Endothelial cell (in vitro differentiated cells): ENCODE measurements around the gene RRP1B. TPM values are rescaled to one million over a fixed set of nuclear protein-coding genes. Genes with fewer than 3 reads are reported as not detected.
"Not testable (repeated sequence)": the region's sequence is repeated elsewhere in the genome, so short reads cannot be mapped to it uniquely, and the experiment has no call there.

Experiments
- DNase-seq: peaks from one replicate; pipeline ENCODE4 v3.0.0; 2021; ENCODE audit warnings: low spot score
- H3K27ac Mint-ChIP-seq: one replicate; pipeline ENCODE4 v1.8.0; 2021; ENCODE audit warnings: mixed read lengths, inconsistent platforms; ENCODE audit not compliant: unreplicated experiment
- H3K27me3 Mint-ChIP-seq: one replicate; pipeline ENCODE4 v1.8.0; 2021; ENCODE audit warnings: mild to moderate bottlenecking, moderate library complexity, mixed read lengths, inconsistent platforms; ENCODE audit not compliant: unreplicated experiment
- H3K36me3 Mint-ChIP-seq: one replicate; pipeline ENCODE4 v1.8.0; 2021; ENCODE audit warnings: mild to moderate bottlenecking, low read depth, mixed read lengths, inconsistent platforms; ENCODE audit not compliant: unreplicated experiment
- H3K4me1 Mint-ChIP-seq: one replicate; pipeline ENCODE4 v1.8.0; 2021; ENCODE audit warnings: mild to moderate bottlenecking, mixed read lengths, inconsistent platforms; ENCODE audit not compliant: unreplicated experiment
- H3K4me3 Mint-ChIP-seq: one replicate; pipeline ENCODE4 v1.8.0; 2021; ENCODE audit warnings: mild to moderate bottlenecking, mixed read lengths, inconsistent platforms; ENCODE audit not compliant: unreplicated experiment
- H3K9me3 Mint-ChIP-seq: one replicate; pipeline ENCODE4 v1.8.0; 2021; ENCODE audit warnings: mixed read lengths, inconsistent platforms; ENCODE audit not compliant: unreplicated experiment
- total RNA-seq: library from RNA; stranded (reverse); fragmentation: NEBNext Ultra II Directional; extraction: Animal tissue kit (Norgen Biotek cat#: 25700); gene quantifications from one replicate; pipeline ENCODE4 v1.2.1, GENCODE V29; 2021; ENCODE audit not compliant: unreplicated experiment
- TF ChIP-seq, protein P1 (sequence below): fragments of 200-600 bp; sonication (generic); IDR thresholded peaks from one replicate; pipeline ENCODE4 v1.5.0; 2021; ENCODE audit warnings: antibody characterized with exemption; ENCODE audit not compliant: unreplicated experiment

The RRP1B gene
- total RNA-seq, 1 donor from 2014 or later, result 33.8 TPM

DNA sequence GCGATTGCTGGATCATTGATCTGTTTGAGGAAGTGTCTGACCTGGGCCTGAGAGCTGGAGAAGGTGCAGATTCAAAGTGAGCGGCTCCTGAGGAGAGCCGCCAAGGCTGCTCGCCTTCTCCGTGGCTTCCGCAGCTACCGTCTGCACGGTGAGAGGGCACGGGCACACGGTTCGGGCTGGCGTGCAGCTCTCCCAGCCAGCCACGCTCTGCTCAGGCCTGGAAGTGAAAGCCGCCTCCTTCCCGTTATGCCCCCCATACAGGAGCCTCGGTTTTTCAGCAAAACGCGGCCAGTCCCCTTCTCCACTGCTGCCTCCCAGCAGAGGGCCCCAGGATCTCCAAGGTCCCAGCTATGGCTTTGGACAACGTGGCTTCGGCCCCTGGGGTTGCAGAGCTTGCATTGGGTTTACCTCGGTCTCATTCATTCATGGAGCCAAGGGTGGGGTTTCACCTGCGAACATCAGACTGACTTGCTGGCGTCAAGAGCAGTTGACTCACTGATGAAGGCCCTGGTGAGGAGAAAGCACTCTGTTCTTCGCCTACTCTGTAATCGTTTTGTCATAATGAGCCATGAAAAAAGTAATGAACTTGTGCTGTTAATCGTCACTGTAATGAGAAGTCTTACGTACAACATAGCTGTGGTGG is 35.2 kb downstream of the RRP1B start:
- peak overlapping the region; percentile 21 for H3K27ac Mint-ChIP-seq
- peaks cover 4% of the 10 kb centered on the region for H3K4me1 Mint-ChIP-seq
- TF ChIP-seq, protein P1, sequence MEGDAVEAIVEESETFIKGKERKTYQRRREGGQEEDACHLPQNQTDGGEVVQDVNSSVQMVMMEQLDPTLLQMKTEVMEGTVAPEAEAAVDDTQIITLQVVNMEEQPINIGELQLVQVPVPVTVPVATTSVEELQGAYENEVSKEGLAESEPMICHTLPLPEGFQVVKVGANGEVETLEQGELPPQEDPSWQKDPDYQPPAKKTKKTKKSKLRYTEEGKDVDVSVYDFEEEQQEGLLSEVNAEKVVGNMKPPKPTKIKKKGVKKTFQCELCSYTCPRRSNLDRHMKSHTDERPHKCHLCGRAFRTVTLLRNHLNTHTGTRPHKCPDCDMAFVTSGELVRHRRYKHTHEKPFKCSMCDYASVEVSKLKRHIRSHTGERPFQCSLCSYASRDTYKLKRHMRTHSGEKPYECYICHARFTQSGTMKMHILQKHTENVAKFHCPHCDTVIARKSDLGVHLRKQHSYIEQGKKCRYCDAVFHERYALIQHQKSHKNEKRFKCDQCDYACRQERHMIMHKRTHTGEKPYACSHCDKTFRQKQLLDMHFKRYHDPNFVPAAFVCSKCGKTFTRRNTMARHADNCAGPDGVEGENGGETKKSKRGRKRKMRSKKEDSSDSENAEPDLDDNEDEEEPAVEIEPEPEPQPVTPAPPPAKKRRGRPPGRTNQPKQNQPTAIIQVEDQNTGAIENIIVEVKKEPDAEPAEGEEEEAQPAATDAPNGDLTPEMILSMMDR, result no peak
- H3K4me3 Mint-ChIP-seq, result peak overlapping the region; percentile 9
- no peaks in the 10 kb centered on the region for H3K9me3 Mint-ChIP-seq
- DNase-seq, result no peak
- peaks cover 30% of the 10 kb centered on the region for H3K36me3 Mint-ChIP-seq
- peaks cover 1% of the 10 kb centered on the region for H3K27me3 Mint-ChIP-seq

DNA sequence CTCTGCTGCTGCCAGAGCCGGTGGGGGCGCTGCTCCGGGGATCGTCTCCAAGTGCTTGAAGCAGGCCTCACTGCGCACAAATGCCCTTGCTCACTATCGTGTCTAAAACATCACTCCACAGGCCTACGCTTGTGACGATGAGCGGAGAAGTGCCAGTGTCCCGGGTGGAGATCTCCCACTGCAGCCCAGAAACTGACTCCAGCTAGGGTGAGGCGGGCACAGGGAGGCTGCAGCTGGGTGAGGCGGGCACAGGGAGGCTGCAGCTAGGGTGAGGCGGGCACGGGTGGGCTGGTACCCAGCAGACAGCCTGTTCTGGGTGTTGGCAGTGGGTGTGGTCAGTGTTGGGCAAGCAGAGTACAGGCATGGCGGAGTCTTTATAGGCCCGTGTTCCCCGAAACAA is 36.9 kb downstream of the RRP1B start:
- TF ChIP-seq, protein P1, result no peak
- H3K4me1 Mint-ChIP-seq, result no peaks in the 10 kb centered on the region
- H3K36me3 Mint-ChIP-seq, result peaks cover 22% of the 10 kb centered on the region
- no peak overlapping the region for H3K4me3 Mint-ChIP-seq
- no peak overlapping the region for H3K27ac Mint-ChIP-seq
- DNase-seq, result no peak
- peaks cover 1% of the 10 kb centered on the region for H3K27me3 Mint-ChIP-seq
- H3K9me3 Mint-ChIP-seq, result no peaks in the 10 kb centered on the region

DNA sequence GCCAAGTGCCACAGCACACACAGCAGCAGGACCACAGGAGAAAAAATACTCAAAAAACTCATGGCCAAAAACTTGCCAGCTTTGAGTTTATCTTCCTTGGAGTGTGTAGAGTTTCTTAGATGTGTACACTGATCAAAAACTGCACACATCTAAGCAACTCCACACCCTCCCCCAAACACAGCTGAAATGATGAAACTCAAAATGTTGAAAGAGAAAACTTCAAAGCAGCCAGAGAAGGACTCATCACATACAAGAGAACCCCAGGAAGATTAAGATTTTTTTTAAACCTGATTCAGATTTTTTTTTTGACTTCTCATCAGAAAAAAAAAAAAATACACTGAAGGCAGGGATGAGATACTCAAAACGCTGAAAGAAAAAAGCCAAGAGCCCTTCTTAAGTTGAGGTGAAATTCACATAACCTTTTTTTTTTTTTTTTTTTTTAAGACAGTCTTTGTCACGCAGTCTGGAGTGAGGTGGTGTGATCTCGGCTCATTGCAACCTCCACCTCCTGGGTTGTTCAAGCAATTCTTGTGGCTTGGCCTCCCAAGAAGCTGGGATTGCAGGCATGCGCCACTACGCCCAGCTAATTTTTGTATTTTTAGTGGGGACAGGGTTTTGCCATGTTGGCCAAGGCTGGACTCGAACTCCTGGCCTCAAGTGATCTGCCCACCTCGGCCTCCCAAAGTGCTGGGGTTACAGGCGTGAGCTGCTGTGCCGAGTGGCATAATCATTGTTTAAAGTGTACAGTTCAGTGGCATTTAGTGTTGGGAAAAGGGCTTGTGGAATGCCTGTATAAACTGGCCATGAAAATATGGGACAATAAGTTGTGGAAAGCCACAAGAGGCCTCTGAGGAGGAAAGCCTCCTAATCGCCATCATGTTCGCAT is 38.6 kb downstream of the RRP1B start:
- Mint-ChIP-seq H3K4me1 (peaks cover 4% of the 10 kb centered on the region), H3K27me3 (peaks cover 3% of the 10 kb centered on the region), H3K9me3 (no peaks in the 10 kb centered on the region), H3K36me3 (peaks cover 18% of the 10 kb centered on the region), H3K4me3 (no peak overlapping the region), H3K27ac (no peak overlapping the region)
- DNase-seq, result no peak
- TF ChIP-seq, protein P1, result no peak

DNA sequence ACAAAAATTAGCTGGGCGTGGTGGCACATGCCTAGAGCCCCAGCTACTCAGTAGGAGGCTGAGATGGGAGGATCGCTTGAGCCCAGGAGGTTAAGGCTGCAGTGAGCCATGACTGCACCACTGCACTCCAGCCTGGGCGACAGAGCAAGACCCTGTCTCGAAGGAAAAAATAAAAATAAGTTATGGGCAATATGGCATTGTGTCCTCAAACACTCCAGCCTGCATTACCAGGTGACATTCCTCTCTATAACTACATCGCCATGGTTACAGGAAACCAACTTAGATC is 40.1 kb downstream of the RRP1B start:
- not testable (repeated sequence) for H3K4me1 Mint-ChIP-seq, DNase-seq, H3K4me3 Mint-ChIP-seq, H3K27me3 Mint-ChIP-seq, H3K9me3 Mint-ChIP-seq, H3K27ac Mint-ChIP-seq, H3K36me3 Mint-ChIP-seq

DNA sequence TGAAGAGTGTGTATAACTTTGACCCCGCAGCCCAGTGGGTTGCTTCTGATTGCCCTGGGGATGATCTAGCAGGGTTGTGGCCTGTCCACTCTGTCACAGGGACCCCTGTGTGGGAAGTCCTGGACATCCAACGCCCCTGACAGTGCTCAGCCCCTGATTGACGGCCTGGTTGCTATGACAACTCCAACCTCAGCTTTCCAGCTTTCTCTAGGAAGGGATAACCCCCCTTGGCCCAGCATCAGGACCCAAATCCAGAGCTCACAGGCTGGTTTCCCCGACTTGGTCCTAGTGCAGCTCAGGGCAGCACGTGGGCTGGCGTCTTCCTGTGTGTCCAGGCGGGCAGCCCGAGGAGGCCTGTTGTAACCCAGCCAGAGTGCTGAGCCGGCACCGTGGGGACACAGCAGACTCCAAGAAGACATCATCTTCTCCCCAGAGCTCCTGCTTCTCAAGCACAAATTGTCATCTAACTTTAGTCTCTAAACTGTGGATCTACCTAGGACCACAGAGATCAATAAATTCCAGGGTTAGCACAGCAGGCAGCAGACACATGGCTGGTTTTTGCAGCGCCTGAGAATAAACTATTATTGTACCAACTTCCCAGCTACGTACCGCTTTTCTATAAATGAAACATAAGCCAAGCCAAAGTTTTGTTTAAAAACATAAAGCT is 40.7 kb downstream of the RRP1B start:
- peaks cover 7% of the 10 kb centered on the region for H3K36me3 Mint-ChIP-seq
- H3K9me3 Mint-ChIP-seq, result no peaks in the 10 kb centered on the region
- peaks cover 3% of the 10 kb centered on the region for H3K27me3 Mint-ChIP-seq
- peaks cover 8% of the 10 kb centered on the region for H3K4me1 Mint-ChIP-seq
- TF ChIP-seq, protein P1, result no peak
- H3K4me3 Mint-ChIP-seq, result no peak overlapping the region
- DNase-seq, result no peak
- no peak overlapping the region for H3K27ac Mint-ChIP-seq
